Measurements from ENCODE around the gene HNRNPM. TPM values are rescaled to one million over a fixed set of nuclear protein-coding genes. Genes with fewer than 3 reads are reported as not detected.
A peak's percentile ranks its signal among the peaks of the same experiment; 100 is the strongest.
"Not testable (repeated sequence)": the region's sequence is repeated elsewhere in the genome, so short reads cannot be mapped to it uniquely, and the experiment has no call there.

The HNRNPM gene
- total RNA-seq, 3 donors from 2014 or later: 448 to 486 (median 453) TPM

DNA sequence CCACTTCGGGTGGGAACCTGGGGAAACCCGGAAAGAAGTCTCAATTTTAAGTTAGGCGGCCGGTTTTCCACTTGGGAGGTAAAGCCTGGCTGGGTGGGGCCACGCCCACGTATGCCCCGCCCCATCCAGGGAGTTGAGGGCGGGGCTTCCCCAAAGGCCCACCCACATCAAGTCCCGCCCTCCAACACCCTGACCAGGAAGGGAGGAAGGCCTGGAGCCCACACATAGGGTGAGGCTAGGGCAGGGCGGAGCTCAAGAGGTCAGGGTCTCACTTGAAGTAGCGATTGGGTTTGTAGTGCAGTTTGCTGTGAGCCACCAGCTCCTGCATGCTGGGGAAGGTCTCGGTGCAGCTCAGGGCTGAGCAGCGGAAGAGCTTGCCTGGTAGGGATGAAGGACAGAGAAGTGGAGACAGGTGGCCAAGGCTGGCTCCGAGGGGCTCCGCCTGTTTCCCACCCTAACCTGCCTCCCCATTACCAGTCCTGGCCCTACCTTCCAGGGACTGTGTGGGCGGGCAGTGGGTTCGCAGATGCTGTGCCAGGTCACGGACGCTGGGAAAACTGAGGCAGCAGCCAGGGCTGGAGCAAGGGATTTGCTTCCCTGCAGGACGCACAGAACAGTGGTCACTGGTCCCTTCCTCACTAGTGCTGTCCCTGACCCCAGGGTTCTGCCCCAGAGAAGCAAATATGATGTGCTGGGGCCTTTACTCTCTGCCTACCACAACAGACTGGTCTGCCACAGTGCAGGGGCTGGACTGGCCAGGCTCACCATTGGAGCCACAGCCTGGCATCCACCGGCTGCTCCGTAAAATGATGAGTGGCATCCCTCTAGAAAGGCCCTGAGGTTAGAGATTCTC, 67.6 kb downstream of the HNRNPM start:
- H3K4me1 Mint-ChIP-seq (ENCODE audit: low read depth): peaks cover 38% of the 10 kb centered on the region
- ATAC-seq: no peak
- no peak overlapping the region for H3K4me3 Mint-ChIP-seq

DNA sequence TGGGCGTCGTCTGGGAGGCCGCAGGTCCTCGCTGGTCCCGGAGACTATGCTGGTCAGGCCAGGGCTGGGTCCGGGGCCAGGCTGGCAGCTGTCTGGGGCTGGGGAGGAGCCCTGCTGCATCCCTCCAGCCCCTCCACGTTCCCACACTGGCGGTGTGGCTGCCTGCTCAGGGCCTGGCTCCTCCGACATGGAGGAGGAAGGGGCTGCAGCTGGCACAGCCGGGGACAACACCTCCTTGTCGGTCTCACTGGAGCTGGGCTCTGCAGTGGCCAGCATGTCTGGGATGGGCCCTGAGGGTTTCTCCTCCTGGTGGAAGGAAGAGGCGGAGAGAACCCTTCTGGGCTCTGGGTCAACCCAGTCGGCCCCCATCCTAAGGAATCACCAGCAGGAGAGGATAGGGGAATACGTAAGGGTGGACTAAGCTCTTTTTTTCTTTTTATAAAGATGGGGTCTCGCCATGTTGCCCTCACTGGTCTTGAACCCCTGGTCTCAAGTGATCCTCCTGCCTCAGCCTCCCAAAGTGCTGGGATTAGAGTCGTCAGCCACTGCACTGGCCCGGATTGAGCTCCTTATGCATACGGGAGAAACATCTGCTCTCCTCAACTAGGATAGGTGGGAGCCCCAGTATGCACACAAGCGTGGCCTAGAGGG, 68.4 kb downstream of the HNRNPM start:
- ATAC-seq (no peak), DNase-seq (no peak)
- Mint-ChIP-seq H3K36me3 (ENCODE audit: insufficient read depth) (no peaks in the 10 kb centered on the region), H3K4me1 (ENCODE audit: low read depth) (peaks cover 45% of the 10 kb centered on the region), H3K9me3 (no peaks in the 10 kb centered on the region), H3K4me3 (peak overlapping the region; percentile 94), H3K27me3 (ENCODE audit: low read depth) (no peaks in the 10 kb centered on the region)

More for the DNA sequence above, 67.6 kb downstream of the HNRNPM start:
- H3K36me3 Mint-ChIP-seq (ENCODE audit: insufficient read depth): no peaks in the 10 kb centered on the region
- no peaks in the 10 kb centered on the region for H3K9me3 Mint-ChIP-seq
- no peaks in the 10 kb centered on the region for H3K27me3 Mint-ChIP-seq (ENCODE audit: low read depth)
- no peak for DNase-seq

DNA sequence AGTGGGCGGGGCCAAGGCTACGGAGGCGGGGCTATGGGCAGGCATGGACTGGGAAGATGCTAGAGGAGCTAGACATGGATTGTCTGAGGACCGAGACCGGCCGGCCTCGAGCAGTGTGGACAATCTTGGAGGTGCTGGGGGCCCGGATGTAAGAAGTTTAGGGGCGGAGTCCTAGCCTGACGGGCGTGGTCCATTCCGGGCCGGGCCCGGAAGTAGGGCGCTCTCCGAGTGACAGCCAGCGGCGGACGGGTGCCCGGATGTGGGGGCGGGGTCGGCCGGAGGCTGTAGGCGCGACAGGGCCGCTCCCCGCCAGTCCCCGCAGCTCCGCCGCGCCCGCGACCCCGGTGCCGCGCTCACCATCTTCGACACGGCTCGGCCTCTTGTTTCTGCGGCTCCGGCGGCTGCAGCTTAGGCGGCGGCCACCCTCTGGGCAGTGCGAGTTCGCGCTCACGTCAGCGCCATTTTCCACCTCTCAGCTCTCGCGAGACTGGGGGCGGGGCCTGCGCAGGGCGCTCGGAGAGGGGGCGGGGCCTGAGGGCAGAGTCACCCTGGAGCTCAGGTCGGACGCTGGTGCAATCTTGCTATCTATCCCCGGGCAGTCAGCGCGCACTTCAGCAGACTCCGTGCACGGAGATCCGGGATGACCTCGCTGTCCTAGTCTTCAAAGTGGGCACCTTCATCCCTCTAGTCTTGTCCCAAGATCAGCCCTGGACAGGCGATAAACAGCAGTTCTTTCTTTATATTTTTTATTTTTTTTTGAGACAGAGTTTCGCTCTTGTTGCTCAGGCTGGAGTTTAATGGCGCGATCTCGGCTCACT, 69.1 kb downstream of the HNRNPM start, which contains the start of gene ZNF414:
TSS of gene ZNF414 (minus strand) at position 481 of the 818 bp plus-strand sequence. CDS start at position 360, 121 bp downstream.
- DNase-seq: peak; percentile 98
- ATAC-seq: peak; percentile 87 to 91
- Mint-ChIP-seq H3K4me1 (ENCODE audit: low read depth) (peaks cover 51% of the 10 kb centered on the region), H3K4me3 (peak within 1 kb of the TSS; percentile 94), H3K36me3 (ENCODE audit: insufficient read depth) (no peaks in the 10 kb centered on the region), H3K9me3 (no peaks in the 10 kb centered on the region), H3K27me3 (ENCODE audit: low read depth) (no peaks in the 10 kb centered on the region)

DNA sequence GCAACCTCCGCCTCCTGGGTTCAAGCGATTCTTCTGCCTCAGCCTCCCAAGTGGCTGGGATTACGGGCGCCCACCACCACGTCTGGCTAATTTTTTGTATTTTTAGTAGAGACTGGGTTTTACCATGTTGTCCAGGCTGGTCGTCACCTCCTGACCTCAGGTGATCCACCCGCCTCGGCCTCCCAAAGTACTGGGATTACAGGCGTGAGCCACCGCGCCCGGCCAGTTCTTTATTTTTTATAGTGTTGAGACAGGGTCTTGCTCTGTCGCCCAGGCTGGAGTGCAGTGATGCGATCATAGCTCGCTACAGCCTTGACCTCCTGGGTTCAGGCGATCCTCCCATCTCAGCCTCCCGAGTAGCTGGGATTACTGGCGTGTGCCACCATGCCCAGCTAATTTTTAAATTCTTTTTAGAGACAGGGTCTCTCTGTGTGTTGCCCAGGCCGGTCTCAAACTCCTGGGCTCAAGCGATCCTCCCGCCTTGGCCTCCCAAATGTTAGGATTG, 69.8 kb downstream of the HNRNPM start:
- DNase-seq: not testable (repeated sequence)
- H3K4me1 Mint-ChIP-seq (ENCODE audit: low read depth): peaks cover 57% of the 10 kb centered on the region

DNA sequence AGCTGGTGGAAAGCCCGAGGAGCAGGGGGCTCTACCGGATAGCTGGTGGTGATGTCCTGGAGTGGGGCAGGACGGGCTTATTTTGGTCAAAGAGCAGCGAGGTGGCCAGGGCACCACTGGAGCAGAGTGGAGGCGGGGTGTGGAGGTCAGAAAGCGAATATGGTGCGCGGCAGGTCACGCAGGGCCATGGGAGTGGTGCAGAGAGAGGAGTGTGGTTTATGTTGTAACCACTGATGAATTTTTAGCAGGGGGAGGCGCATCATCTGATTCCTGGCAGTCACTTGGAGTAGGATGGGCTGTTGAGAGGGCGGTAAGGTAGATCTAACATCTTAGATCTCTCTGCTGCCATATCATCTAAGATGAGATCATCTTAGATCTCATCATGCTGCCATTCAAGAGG, 70.5 kb downstream of the HNRNPM start:
- Mint-ChIP-seq H3K27me3 (ENCODE audit: low read depth) (no peaks in the 10 kb centered on the region), H3K9me3 (no peaks in the 10 kb centered on the region), H3K36me3 (ENCODE audit: insufficient read depth) (no peaks in the 10 kb centered on the region), H3K4me1 (ENCODE audit: low read depth) (peaks cover 61% of the 10 kb centered on the region), H3K4me3 (peak overlapping the region; percentile 94)
- ATAC-seq: peak; percentile 15 to 38
- DNase-seq: peak; percentile 40

More for the DNA sequence above, 69.8 kb downstream of the HNRNPM start:
- H3K36me3 Mint-ChIP-seq (ENCODE audit: insufficient read depth); ATAC-seq; H3K27me3 Mint-ChIP-seq (ENCODE audit: low read depth); H3K9me3 Mint-ChIP-seq: not testable (repeated sequence)
- H3K4me3 Mint-ChIP-seq: peak overlapping the region; percentile 94

DNA sequence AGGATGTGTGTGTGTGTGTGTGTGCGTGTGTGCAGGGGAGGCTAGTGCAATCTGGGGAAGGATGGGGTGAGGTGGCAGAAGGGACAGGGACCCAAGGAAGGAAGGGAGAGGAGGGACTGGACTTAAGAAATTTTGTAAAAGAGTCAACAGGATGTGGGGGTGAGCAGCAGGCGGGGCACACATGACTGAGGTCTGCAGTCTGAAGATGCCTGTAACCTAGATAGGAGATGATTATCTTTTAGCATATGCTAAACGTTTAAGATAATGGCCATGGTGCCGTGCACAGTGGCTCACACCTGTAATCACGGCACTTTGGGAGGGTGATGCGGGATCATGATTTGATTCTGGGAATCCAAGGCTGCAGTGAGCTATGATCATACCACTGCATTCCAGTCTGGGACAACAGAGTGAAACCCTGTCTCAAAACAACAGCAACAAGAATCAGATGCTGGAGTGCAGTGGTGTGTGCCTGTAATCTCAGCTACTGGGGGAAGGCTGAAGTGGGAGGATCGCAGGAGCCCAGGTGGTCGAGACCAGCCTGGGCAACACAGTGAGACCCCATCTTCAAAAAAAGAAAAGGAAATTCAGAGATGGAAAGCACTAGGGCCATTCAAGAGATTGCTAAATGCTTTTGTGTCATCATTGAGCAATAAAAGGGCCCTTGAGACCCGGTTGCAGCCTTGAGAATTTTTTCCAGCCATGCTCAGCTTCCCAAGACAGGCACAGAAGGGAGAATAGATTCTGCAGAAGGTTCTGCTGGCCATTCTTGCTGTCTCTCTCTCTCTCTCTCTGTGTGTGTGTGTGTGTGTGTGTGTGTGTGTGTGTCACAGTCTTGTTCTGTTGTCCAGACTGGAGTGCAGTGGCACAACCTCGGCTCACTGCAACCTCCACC, 73.0 kb downstream of the HNRNPM start:
- no peak for ATAC-seq
- peaks cover 2% of the 10 kb centered on the region for H3K36me3 Mint-ChIP-seq (ENCODE audit: insufficient read depth)
- H3K27me3 Mint-ChIP-seq (ENCODE audit: low read depth): no peaks in the 10 kb centered on the region
- H3K9me3 Mint-ChIP-seq: no peaks in the 10 kb centered on the region
- H3K4me1 Mint-ChIP-seq (ENCODE audit: low read depth): peaks cover 57% of the 10 kb centered on the region
- peak overlapping the region; percentile 50 for H3K4me3 Mint-ChIP-seq
- DNase-seq: peak; percentile 18

DNA sequence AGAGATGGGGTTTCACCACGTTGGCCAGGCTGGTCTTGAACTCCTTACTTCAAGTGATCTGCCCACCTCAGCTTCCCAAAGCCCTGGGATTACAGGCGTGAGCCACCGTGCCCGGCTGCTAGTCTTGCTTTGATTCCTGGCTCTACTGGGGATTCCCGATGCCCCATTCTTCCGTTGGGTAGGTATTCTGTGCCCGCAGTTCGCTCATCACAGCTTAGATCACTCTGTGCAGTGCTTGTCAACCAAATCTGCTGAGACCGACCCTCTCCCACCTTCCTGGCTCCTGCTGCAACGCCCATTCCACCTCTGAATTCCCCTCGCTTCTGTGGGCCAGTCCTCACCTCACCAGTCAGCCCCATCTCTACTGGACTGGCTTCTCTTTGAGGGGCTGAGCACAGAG, 73.8 kb downstream of the HNRNPM start:
- no peak for ATAC-seq
- Mint-ChIP-seq H3K36me3 (ENCODE audit: insufficient read depth) (peaks cover 2% of the 10 kb centered on the region), H3K9me3 (no peaks in the 10 kb centered on the region), H3K27me3 (ENCODE audit: low read depth) (no peaks in the 10 kb centered on the region), H3K4me1 (ENCODE audit: low read depth) (peaks cover 53% of the 10 kb centered on the region), H3K4me3 (no peak overlapping the region)
- no peak for DNase-seq

DNA sequence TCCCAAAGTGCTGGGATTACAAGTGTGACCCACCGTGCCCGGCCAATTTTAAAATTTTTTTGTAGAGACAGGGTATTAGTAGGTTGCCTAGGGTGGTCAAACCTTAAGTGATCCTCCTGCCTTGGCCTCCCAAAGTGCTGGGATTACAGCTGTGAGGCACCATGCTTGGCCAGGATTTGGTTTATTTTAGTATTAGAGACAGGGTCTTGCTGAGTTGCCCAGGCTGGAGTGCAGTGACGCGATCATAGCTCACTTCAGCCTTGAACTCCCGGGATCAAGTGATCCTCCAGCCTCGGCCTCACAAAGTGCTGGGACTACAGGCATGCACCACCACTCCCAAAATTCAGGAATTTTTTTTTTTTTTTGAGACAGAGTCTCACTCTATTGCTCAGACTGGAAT, 74.6 kb downstream of the HNRNPM start:
- peaks cover 2% of the 10 kb centered on the region for H3K36me3 Mint-ChIP-seq (ENCODE audit: insufficient read depth)
- peaks cover 49% of the 10 kb centered on the region for H3K4me1 Mint-ChIP-seq (ENCODE audit: low read depth)
- H3K27me3 Mint-ChIP-seq (ENCODE audit: low read depth): no peaks in the 10 kb centered on the region
- no peak overlapping the region for H3K4me3 Mint-ChIP-seq
- no peaks in the 10 kb centered on the region for H3K9me3 Mint-ChIP-seq
- no peak for ATAC-seq
- DNase-seq: no peak

DNA sequence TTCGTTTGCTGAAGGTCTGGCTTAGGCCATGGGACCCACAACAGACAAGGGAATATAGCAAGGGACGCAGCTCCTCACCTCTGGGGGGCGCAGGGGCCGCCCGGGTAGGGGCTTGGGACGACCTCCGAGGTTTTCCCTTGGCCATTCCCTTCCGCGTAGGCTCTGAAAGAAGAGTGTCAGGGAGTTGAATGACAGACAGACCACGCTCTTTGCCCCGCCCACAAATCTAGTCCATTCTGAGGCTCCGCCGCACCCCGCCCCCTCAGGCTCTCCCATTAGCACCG, 80.6 kb downstream of the HNRNPM start:
- ATAC-seq: no peak
- no peak overlapping the region for H3K4me3 Mint-ChIP-seq
- H3K4me1 Mint-ChIP-seq (ENCODE audit: low read depth): peaks cover 18% of the 10 kb centered on the region
- H3K36me3 Mint-ChIP-seq (ENCODE audit: insufficient read depth): peaks cover 28% of the 10 kb centered on the region
- H3K9me3 Mint-ChIP-seq: no peaks in the 10 kb centered on the region
- H3K27me3 Mint-ChIP-seq (ENCODE audit: low read depth): no peaks in the 10 kb centered on the region
- no peak for DNase-seq

DNA sequence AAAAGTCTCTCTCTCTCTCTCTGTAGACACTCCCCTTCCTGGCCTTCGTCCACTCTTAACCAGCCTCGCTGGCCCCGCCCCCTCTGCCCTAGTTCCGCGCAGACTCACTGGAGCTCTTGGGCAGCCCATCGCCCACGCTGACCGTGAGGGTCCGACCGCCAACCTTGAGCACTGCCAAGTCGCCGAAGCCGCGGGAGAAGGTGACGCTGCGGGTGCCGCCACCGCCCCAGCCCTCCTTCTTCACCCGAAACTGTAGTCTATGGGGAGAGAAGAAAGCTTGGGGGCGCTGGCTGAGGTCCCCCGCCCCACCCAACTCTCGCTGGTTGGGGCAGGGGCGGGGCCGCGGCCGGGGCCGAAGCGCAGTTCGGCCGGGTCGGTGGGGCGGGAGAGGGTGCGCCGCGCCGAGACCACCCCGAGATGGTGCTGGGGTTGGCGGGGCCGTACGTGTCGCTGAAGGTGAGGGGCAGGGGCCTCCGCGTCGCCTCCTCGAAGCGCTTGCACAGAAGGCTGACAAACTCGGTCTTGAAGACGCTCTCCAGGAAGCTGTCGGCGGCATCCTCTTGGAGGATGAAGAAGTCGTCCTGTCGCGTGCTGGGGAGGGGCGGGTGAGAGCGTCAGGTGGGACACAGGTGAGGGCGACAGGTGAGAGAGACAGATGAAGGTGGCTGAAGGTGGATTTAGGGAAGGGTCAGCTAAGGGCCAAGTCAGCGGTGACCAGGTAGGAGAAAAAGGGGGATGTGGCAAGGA, 81.7 kb downstream of the HNRNPM start:
- DNase-seq (no peak), ATAC-seq (no peak)
- H3K4me3 Mint-ChIP-seq: no peak overlapping the region

DNA sequence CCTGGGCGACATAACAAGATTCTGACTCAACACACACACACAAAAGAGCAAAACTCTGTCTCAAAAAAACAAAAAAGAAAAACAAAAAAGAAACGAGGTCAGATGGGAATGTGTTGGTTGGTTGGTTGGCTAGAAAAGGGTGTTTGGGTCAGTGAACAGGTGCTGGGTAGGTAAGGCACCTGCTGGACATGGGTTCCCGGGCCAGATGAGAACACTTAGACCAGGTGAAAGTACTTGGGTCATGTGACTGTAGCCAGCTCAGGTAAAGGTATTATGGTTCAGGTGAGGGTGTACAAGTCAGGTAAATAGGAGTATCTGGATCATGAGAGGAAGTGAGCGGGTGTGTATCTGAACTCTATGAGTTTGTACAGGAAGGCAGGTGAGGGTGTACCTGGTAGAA, 83.7 kb downstream of the HNRNPM start:
- Mint-ChIP-seq H3K36me3 (ENCODE audit: insufficient read depth) (peaks cover 26% of the 10 kb centered on the region), H3K4me3 (no peak overlapping the region)

More for the DNA sequence above, 81.7 kb downstream of the HNRNPM start:
- H3K27me3 Mint-ChIP-seq (ENCODE audit: low read depth): no peaks in the 10 kb centered on the region
- H3K9me3 Mint-ChIP-seq: no peaks in the 10 kb centered on the region
- H3K36me3 Mint-ChIP-seq (ENCODE audit: insufficient read depth): peaks cover 28% of the 10 kb centered on the region
- H3K4me1 Mint-ChIP-seq (ENCODE audit: low read depth): peaks cover 14% of the 10 kb centered on the region

DNA sequence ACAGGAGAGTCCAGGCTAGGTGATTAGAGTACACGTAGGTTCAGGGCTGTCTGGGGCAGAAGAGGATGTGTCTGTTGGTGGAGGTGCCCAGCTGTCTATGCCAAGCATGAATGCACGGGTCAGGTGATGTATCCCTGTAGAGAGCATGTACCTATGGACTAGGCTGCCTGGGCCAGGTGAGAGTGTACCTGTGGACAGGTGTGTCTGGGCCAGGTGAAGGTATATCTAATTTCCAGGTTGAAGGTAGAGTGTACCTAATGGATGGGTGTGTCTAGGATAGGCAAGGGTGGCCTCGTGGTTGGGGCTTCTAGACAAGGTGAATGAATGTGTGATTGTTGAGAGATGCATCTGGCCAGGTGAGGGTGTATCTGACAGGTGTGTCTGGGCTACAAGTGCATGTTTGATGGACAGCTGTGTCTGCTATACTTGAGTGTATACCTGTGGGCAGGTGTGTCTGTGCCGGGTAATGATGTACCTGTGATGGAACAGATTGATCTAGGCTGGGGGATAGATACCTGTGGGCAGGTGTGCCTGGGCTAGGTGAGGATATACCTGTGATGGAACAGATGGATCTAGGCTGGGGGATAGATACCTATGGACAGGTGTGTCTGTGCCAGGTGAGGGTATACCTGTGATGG, 84.7 kb downstream of the HNRNPM start:
- ATAC-seq (no peak), DNase-seq (no peak)
- Mint-ChIP-seq H3K9me3 (no peaks in the 10 kb centered on the region), H3K4me3 (no peak overlapping the region), H3K4me1 (ENCODE audit: low read depth) (peaks cover 14% of the 10 kb centered on the region), H3K27me3 (ENCODE audit: low read depth) (no peaks in the 10 kb centered on the region), H3K36me3 (ENCODE audit: insufficient read depth) (peaks cover 26% of the 10 kb centered on the region)

More for the DNA sequence above, 83.7 kb downstream of the HNRNPM start:
- Mint-ChIP-seq H3K9me3 (no peaks in the 10 kb centered on the region), H3K4me1 (ENCODE audit: low read depth) (peaks cover 14% of the 10 kb centered on the region), H3K27me3 (ENCODE audit: low read depth) (no peaks in the 10 kb centered on the region)
- DNase-seq: no peak
- no peak for ATAC-seq
